ENCODE data around the gene CAPN11. TPM values are rescaled to one million over a fixed set of nuclear protein-coding genes. Genes with fewer than 3 reads are reported as not detected.
A peak's percentile ranks its signal among the peaks of the same experiment; 100 is the strongest.

Gene CAPN11
- total RNA-seq, 4 donors from 2014 or later, result 0.67 to 16.5 (median 4.9) TPM; not detected in 1

DNA sequence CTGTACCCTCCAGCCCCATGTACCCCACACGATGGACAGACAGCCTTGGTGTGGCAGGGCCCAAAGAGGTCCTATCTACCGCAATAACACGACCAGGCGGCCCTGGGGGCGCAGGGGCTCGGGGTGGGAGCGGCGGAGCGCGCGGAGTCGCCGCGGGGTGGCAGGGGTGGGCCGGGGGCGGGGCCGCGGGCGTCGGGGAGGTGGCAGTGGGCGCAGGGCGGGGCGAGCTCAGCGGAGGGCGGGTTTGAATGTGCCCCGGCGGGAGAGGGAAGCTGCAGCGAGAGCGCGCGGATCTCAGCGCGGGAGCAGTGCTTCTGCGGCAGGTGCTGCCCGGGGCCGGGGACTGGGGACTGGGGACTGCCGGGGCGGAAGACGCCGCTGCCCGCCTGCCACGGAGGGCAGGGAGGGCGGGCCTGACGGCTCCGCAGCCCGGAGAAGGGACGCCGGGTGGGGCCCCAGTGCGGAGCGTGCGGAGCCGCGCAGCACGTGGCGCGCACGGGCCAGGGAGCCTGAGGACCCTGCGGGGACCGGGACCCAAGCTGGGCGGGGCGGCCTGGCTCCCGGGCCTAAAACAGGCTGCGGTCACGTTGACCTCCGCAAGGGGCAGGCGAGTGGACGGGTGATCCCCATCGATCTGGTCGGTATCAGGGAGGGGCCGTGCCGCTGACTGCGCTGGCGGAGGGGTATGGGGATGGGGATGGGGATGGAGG is 64.9 kb downstream of the CAPN11 start, which contains the start of gene SLC29A1:
Gene SLC29A1, plus strand, starts transcription at position 277 of the 710 bp plus-strand sequence. CDS start 3,719 bp downstream, outside the sequence.
- peaks cover 0 to 76% (median 10%) of the 10 kb centered on the region in 4 donors for H3K4me1 ChIP-seq
- peak; percentile 82 to 90 (median 86) for DNase-seq
- peak within 1 kb of the TSS; percentile 49 to 72 (median 66) for H3K27ac ChIP-seq

DNA sequence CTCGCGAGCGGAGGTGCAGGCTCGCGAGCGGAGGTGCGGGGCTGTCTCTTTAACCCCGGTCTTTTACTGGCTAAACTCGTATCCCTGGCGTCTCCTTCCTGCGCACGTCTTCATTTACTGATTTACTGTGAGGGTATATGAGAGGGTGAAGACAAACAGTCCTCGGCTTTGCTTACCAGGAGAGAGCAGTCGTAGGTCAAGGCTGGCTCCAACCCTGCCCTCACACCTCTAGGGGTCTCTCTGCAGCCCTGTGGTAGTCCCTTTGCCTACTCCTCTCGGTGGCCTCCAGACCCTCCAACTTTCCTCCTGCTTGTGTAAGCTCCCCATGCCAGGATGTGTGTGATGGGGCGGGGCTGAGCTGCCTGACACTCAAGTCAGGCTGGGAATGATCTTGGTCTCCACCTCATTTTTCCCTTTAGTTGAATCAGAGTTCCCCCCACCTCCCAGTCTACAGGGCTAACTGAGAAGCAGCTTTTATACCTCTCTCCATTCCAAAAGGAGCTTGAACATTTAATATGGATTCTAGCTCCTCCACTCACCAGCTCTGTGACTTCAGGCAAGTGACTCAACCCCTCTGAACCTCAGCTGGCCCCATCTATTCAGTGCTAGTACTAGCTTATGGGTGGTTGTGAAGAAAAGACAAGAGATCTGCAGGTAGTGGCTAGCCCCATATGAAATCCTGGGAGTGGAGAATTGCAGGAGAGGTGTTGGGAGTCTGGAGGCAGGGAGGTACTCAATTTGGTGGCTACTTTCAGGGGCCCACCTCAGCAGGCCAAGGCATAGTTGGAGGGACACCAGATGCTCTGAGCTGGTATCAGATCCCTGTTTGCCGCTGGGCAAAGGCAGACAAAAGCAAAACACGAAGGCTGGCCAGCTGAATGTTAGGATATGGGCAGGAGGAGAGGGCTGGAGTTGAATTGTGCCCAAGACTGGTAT is 65.7 kb downstream of the CAPN11 start:
- Histone ChIP-seq H3K4me3 (peak overlapping the region; percentile 53 to 78 (median 67)), H3K27ac (peak overlapping the region in 3 of 4 donors; percentile 61 to 72 (median 70)), H3K36me3 (no peaks in the 10 kb centered on the region), H3K27me3 (no peaks in the 10 kb centered on the region), H3K9me3 (no peaks in the 10 kb centered on the region), H3K4me1 (peaks cover 0 to 68% (median 9%) of the 10 kb centered on the region in 4 donors)
- DNase-seq, result no peak
- TF ChIP-seq, protein P1, sequence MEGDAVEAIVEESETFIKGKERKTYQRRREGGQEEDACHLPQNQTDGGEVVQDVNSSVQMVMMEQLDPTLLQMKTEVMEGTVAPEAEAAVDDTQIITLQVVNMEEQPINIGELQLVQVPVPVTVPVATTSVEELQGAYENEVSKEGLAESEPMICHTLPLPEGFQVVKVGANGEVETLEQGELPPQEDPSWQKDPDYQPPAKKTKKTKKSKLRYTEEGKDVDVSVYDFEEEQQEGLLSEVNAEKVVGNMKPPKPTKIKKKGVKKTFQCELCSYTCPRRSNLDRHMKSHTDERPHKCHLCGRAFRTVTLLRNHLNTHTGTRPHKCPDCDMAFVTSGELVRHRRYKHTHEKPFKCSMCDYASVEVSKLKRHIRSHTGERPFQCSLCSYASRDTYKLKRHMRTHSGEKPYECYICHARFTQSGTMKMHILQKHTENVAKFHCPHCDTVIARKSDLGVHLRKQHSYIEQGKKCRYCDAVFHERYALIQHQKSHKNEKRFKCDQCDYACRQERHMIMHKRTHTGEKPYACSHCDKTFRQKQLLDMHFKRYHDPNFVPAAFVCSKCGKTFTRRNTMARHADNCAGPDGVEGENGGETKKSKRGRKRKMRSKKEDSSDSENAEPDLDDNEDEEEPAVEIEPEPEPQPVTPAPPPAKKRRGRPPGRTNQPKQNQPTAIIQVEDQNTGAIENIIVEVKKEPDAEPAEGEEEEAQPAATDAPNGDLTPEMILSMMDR (IDR thresholded peaks at IDR 0.05), result no peak
- TF ChIP-seq POLR2A (IDR thresholded peaks at IDR 0.05), result no peak

More for the DNA sequence above, 64.9 kb downstream of the CAPN11 start, which contains the start of gene SLC29A1:
- no peaks in the 10 kb centered on the region for H3K36me3 ChIP-seq
- no peaks in the 10 kb centered on the region for H3K27me3 ChIP-seq
- peak within 1 kb of the TSS; percentile 53 to 78 (median 67) for H3K4me3 ChIP-seq
- no peak for TF ChIP-seq POLR2A (IDR thresholded peaks at IDR 0.05)
- TF ChIP-seq, protein P1 (IDR thresholded peaks at IDR 0.05), result peak in 3 of 6 experiments; percentile 15 to 28 (median 16)
- no peaks in the 10 kb centered on the region for H3K9me3 ChIP-seq

DNA sequence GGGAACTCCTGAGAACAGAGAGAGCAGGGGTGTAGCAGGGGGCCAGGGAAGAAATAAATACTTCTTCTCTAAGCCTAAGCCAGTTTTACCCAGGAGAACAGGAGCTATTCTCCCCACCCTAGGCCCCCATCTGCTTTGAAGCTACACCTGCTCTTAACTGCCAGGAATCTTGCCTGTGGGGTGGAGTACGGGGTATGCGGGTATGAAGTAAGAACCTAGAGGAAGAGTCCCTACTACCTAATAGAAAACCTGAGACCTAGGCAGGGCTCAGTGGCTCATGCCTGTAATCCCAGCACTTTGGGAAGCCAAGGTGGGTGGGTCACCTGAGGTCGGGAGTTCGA is 66.3 kb downstream of the CAPN11 start:
- no peaks in the 10 kb centered on the region for H3K9me3 ChIP-seq
- DNase-seq, result no peak
- no peaks in the 10 kb centered on the region for H3K36me3 ChIP-seq
- no peaks in the 10 kb centered on the region for H3K27me3 ChIP-seq
- H3K4me3 ChIP-seq, result no peak overlapping the region
- H3K4me1 ChIP-seq, result peaks cover 0 to 63% (median 6%) of the 10 kb centered on the region in 4 donors
- H3K27ac ChIP-seq, result no peak overlapping the region
- TF ChIP-seq, protein P1 (IDR thresholded peaks at IDR 0.05), result no peak
- no peak for TF ChIP-seq POLR2A (IDR thresholded peaks at IDR 0.05)

DNA sequence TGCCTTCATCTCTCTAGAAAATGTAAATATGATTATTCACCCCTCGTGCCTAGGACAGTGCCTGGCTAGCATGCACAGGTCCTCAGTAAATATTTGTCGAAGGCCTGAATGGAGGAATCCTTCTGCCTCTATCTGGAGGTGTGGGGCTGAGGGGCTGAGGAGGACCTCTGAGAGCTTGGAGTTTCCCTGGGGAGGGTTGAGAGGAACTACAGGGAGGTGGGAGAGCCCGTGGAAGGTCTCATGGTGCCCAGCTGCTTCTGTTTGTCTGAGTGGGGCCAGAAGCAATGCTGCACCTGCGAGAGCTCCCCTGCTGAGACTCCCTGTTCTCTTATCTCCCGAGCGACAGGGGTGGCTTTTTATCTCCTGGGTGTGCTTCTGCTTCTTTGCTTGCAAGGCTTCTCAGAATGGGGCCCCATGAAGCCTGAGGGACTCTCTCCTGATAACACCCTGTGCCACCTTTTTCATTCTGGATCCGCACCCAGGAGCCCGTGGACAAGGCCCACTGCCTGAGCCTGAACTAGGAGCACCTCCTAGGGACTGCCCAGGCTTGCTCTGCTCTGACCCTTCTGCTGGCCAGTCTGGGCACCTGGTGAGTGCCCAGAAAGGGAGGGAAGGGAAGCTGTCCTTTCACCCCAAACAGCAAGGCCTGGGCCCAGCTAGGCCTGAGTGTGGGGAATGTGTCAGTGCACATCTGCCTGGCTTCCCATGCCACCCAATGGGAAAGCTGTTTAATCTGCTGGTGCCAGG is 67.1 kb downstream of the CAPN11 start:
- peaks cover 0 to 62% (median 5%) of the 10 kb centered on the region in 4 donors for H3K4me1 ChIP-seq
- H3K27ac ChIP-seq, result peak overlapping the region in 1 of 4 donors; percentile 45
- H3K4me3 ChIP-seq, result no peak overlapping the region
- DNase-seq, result peak in 1 of 3 donors; percentile 21
- H3K9me3 ChIP-seq, result no peaks in the 10 kb centered on the region
- TF ChIP-seq POLR2A (IDR thresholded peaks at IDR 0.05), result no peak
- TF ChIP-seq, protein P1 (IDR thresholded peaks at IDR 0.05), result no peak
- H3K27me3 ChIP-seq, result no peaks in the 10 kb centered on the region
- no peaks in the 10 kb centered on the region for H3K36me3 ChIP-seq
